Esophagus muscularis mucosa (tissue), 4 donors: ENCODE results near the gene SLC25A29. TPM values are rescaled to one million over a fixed set of nuclear protein-coding genes. Genes with fewer than 3 reads are reported as not detected.
"Not testable (repeated sequence)": the region's sequence is repeated elsewhere in the genome, so short reads cannot be mapped to it uniquely, and the experiment has no call there.

ENCODE experiments used
- DNase-seq: peaks from one replicate; pipeline ENCODE4 v3.0.0-alpha.2; 2017; ENCODE audit errors: extremely low spot score
- H3K27ac ChIP-seq, 4 donors: fragments of 200-600 bp; sonication (generic); replicated peaks in 1 of 4; 1 replicate in 3 of 4; 2 replicates in 1 of 4; pipeline ENCODE4 v1.5.1; 2016 to 2019; ENCODE audit warnings: mild to moderate bottlenecking in 1 of 4
- H3K27me3 ChIP-seq, 4 donors: fragments of 200-600 bp; sonication (generic); one replicate each; pipeline versions ENCODE4 v1.5.1 to v1.6.0; 2016 to 2019
- H3K36me3 ChIP-seq, 4 donors: fragments of 200-600 bp; sonication (generic); one replicate each; pipeline ENCODE4 v1.5.1; 2016 to 2019
- H3K4me1 ChIP-seq, 4 donors: fragments of 200-600 bp; sonication (generic); one replicate each; pipeline ENCODE4 v1.5.1; 2016 to 2019
- H3K4me3 ChIP-seq, 4 donors: fragments of 200-600 bp; sonication (generic); 1 replicate in 2 of 4; 2 replicates in 2 of 4; pipeline ENCODE4 v1.5.1; 2016 to 2019; ENCODE audit warnings: mild to moderate bottlenecking in 4 of 4, moderate library complexity in 1 of 4
- H3K9me3 ChIP-seq, 4 donors: fragments of 200-600 bp; sonication (generic); 1 replicate in 3 of 4; 2 replicates in 1 of 4; pipeline ENCODE4 v1.5.1; 2016 to 2019
- EP300 ChIP-seq: sonication (generic); formaldehyde crosslinking; IDR thresholded peaks from one replicate; pipeline ENCODE4 v1.6.1; 2017; ENCODE audit warnings: antibody characterized with exemption
- POLR2A ChIP-seq: fragments of 450-650 bp; IDR thresholded peaks from one replicate; pipeline ENCODE4 v1.6.1; 2017; ENCODE audit warnings: antibody characterized with exemption, moderate library complexity, mild to moderate bottlenecking, low read depth
- POLR2AphosphoS5 ChIP-seq, 2 donors: sonication (generic); formaldehyde crosslinking; IDR thresholded peaks; one replicate each; pipeline ENCODE4 v1.6.1; 2017; ENCODE audit warnings: antibody characterized with exemption in 2 of 2
- WGBS: methylation state at CpG from one replicate; pipeline ENCODE4 v1.1.5; 2018; 5-methylcytosine and 5-hydroxymethylcytosine counted together
- intact Hi-C: fragments of 100-400 bp; cut with DNase I; formaldehyde crosslinking; loops from one replicate; pipeline ENCODE4 v1.15.1; 2023
- total RNA-seq, 4 donors: library from RNA; depleted of rRNA; stranded (reverse); fragments of >200 nt; gene quantifications; one replicate each; pipeline versions ENCODE4 v1.1.0 to v1.2.1, GENCODE V29; 2016
- TF ChIP-seq, protein P1 (sequence below), 3 experiments: fragments of 200-600 bp in 2 of 3; fragments of 450-650 bp in 1 of 3; sonication (generic) in 2 of 3; IDR thresholded peaks; one replicate each; pipeline ENCODE4 v1.5.1; 2017 to 2019; ENCODE audit warnings: antibody characterized with exemption in 3 of 3, mild to moderate bottlenecking in 2 of 3, moderate library complexity in 1 of 3

SLC25A29 gene
- total RNA-seq, 4 donors from 2014 or later, result 37.4 to 63.0 (median 49.2) TPM

DNA sequence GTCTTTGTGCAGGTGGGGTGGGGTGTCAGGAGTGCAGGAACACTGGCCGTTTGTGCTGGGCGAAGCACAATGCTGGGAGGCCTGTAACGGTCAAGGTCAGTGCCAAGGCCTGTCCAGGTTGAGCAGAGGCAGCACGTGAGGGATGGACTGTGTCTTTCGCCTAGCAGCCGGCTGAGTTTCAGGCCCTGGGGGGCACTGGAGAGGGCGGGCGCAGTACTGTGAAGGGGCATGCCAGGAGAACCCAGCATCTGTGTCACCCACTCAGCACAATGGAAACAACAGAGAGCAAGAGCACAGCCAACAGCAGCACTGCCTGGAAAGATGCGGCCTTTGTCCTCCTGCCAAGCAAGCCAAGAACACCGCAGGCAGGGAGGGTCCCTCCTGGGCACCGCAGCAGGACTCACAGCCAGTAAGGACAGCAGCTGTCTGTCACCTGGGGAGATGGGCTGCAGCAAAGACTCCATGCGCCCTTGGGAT, 42.0 kb upstream of the SLC25A29 start:
- 94% methylated on average over 10 of the region's 12 CpGs for WGBS
- intact Hi-C loops, result no loop called here

DNA sequence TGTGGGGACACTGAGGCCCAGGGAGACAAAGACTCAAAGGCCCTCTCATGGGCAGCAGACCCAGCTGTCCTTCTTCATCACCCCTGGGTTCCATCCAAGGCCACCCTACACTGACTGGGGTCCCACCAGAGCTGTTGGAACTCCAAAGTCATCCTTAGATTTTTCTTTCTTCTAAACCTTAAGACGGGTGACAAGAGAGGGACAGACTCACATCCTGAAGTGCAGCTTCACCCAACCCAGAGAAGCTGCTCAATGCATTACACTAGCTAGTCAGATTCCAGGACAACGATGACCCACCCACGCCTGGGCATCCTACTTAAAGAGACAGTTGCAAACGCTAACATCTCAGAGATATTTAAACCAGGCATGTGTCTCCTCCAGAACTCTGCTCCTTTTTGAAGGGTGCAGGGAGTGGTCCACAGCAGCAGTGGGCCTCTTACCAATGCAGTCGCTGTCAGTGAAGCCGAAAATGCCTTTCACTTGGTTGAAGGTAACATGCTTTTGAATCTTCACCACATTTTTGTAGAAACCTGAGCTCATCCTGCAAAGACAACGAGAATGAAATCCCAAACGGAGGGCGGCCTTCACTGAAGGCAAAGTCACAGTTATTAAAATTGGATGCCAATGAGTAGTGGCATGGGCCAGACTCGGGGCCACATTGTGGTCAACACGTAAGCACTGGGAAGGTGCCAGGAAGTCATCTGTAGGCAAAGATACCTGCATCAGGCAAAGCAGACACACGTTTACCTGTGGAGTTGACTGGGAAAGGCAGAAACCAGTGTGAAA, 40.3 kb upstream of the SLC25A29 start:
- no peak for DNase-seq
- peaks cover 10 to 15% (median 11%) of the 10 kb centered on the region in 4 donors for H3K4me1 ChIP-seq
- 94% methylated on average over 12 of the region's 12 CpGs for WGBS
- H3K27ac ChIP-seq, result no peak overlapping the region
- no peaks in the 10 kb centered on the region for H3K27me3 ChIP-seq
- no peak overlapping the region for H3K4me3 ChIP-seq
- H3K36me3 ChIP-seq, result peaks cover 27 to 83% (median 67%) of the 10 kb centered on the region in 4 donors
- no peak for TF ChIP-seq POLR2A
- TF ChIP-seq, protein P1, sequence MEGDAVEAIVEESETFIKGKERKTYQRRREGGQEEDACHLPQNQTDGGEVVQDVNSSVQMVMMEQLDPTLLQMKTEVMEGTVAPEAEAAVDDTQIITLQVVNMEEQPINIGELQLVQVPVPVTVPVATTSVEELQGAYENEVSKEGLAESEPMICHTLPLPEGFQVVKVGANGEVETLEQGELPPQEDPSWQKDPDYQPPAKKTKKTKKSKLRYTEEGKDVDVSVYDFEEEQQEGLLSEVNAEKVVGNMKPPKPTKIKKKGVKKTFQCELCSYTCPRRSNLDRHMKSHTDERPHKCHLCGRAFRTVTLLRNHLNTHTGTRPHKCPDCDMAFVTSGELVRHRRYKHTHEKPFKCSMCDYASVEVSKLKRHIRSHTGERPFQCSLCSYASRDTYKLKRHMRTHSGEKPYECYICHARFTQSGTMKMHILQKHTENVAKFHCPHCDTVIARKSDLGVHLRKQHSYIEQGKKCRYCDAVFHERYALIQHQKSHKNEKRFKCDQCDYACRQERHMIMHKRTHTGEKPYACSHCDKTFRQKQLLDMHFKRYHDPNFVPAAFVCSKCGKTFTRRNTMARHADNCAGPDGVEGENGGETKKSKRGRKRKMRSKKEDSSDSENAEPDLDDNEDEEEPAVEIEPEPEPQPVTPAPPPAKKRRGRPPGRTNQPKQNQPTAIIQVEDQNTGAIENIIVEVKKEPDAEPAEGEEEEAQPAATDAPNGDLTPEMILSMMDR (IDR thresholded peaks at IDR 0.05), result no peak
- no peak for TF ChIP-seq EP300
- TF ChIP-seq POLR2AphosphoS5 (IDR thresholded peaks at IDR 0.05), result no peak
- no peaks in the 10 kb centered on the region for H3K9me3 ChIP-seq
- intact Hi-C loops, result no loop called here

More for the DNA sequence above, 42.0 kb upstream of the SLC25A29 start:
- Histone ChIP-seq H3K36me3 (peaks cover 33 to 83% (median 71%) of the 10 kb centered on the region in 4 donors), H3K4me1 (no peaks in the 10 kb centered on the region), H3K27ac (no peak overlapping the region), H3K27me3 (no peaks in the 10 kb centered on the region), H3K9me3 (no peaks in the 10 kb centered on the region), H3K4me3 (no peak overlapping the region)
- TF ChIP-seq POLR2AphosphoS5 (IDR thresholded peaks at IDR 0.05) (no peak), POLR2A (no peak), EP300 (no peak)
- TF ChIP-seq, protein P1 (IDR thresholded peaks at IDR 0.05), result no peak
- DNase-seq, result no peak

DNA sequence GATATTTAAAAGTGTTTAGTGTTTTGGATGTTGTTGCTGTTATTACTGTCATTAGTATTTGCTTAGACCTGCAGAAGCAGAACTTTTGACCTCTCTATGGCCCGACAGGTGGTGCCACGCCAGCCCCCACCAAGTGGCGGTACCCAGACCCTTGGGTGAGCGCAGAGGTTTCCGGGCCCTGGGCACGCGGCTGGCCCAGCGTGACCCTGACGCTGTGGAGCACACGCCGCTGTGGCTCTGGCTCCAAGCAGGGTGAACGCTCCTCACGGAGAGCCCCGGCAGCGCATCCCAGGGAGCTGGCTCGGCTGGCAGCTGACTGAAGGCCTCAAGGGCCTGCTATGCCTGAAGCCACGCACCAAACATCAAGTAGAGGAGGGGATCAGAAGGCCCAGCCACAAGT, 39.5 kb upstream of the SLC25A29 start:
- H3K36me3 ChIP-seq, result peaks cover 25 to 79% (median 61%) of the 10 kb centered on the region in 4 donors

DNA sequence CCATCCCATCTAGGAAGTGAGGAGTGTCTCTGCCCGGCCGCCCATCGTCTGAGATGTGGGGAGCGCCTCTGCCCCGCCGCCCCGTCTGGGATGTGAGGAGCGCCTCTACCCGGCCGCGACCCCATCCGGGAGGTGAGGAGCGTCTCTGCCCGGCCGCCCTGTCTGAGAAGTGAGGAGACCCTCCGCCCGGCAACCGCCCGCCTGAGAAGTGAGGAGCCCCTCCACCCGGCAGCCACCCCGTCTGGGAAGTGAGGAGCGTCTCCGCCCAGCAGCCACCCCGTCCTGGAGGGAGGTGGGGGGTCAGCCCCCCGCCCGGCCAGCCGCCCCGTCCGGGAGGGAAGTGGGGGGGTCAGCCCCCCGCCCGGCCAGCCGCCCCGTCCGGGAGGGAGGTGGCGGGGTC, 38.4 kb upstream of the SLC25A29 start:
- Histone ChIP-seq H3K36me3 (peaks cover 22 to 79% (median 61%) of the 10 kb centered on the region in 4 donors), H3K4me1 (peaks cover 20 to 27% (median 23%) of the 10 kb centered on the region in 4 donors)
- H3K27me3 ChIP-seq, H3K4me3 ChIP-seq, intact Hi-C loops, H3K9me3 ChIP-seq, DNase-seq, H3K27ac ChIP-seq: not testable (repeated sequence)
- 88% methylated on average over 5 of the region's 35 CpGs for WGBS

More for the DNA sequence above, 39.5 kb upstream of the SLC25A29 start:
- no peak overlapping the region for H3K27ac ChIP-seq
- H3K27me3 ChIP-seq, result no peaks in the 10 kb centered on the region
- peaks cover 12 to 23% (median 18%) of the 10 kb centered on the region in 4 donors for H3K4me1 ChIP-seq
- no peaks in the 10 kb centered on the region for H3K9me3 ChIP-seq
- intact Hi-C loops, result no loop called here
- H3K4me3 ChIP-seq, result no peak overlapping the region
- WGBS, result 97% methylated on average over 6 of the region's 17 CpGs
- DNase-seq, result no peak
- TF ChIP-seq, protein P1 (IDR thresholded peaks at IDR 0.05), result no peak
- TF ChIP-seq POLR2A (no peak), POLR2AphosphoS5 (IDR thresholded peaks at IDR 0.05) (no peak), EP300 (no peak)

DNA sequence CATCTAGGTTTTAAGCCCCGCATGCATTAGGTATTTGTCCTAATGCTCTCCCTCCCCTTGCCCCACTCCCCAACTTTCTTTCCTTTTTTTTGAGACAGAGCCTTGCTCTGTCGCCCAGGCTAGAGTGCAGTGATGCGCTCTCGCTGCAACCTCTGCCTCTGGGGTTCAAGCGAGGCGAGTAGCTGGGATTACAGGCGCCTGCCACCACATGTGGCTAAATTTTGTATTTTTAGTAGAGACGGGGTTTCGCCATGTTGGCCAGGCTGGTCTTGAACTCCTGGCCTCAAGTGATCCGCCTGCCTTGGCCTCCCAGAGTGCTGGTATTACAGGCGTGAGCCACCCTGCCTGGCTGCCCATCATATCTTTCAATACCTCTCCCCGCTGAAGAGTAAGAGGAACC, 36.6 kb upstream of the SLC25A29 start:
- H3K4me3 ChIP-seq, H3K27ac ChIP-seq, DNase-seq, H3K27me3 ChIP-seq, H3K9me3 ChIP-seq, intact Hi-C loops: not testable (repeated sequence)
- Histone ChIP-seq H3K4me1 (peaks cover 20 to 27% (median 23%) of the 10 kb centered on the region in 4 donors), H3K36me3 (peaks cover 15 to 73% (median 57%) of the 10 kb centered on the region in 4 donors)
- 98% methylated on average over 12 of the region's 12 CpGs for WGBS
